Osteoblast (primary cell): ENCODE data around the gene MRAP. TPM values are rescaled to one million over a fixed set of nuclear protein-coding genes. Genes with fewer than 3 reads are reported as not detected.

Experiments
- DNase-seq: peaks from one replicate; pipeline ENCODE4 v3.0.0; 2011; ENCODE audit warnings: low spot score, mixed read lengths; ENCODE audit not compliant: insufficient read length; ENCODE audit errors: missing footprints
- H2AFZ ChIP-seq: 2 replicates; pipeline ENCODE4 v1.6.0; 2011; ENCODE audit warnings: mild to moderate bottlenecking, low read length
- H3K27ac ChIP-seq: 2 replicates; pipeline ENCODE4 v1.5.1; 2011; ENCODE audit warnings: mild to moderate bottlenecking, low read depth, low read length, moderate library complexity
- H3K27me3 ChIP-seq: 2 replicates; pipeline ENCODE4 v1.6.0; 2012; ENCODE audit warnings: mild to moderate bottlenecking, control low read depth, inconsistent platforms, low read length, moderate library complexity; ENCODE audit not compliant: insufficient read depth
- H3K36me3 ChIP-seq: 2 replicates; pipeline ENCODE4 v1.5.1; 2011; ENCODE audit warnings: mild to moderate bottlenecking, low read length, control low read depth, moderate library complexity; ENCODE audit not compliant: insufficient read depth
- H3K4me1 ChIP-seq: 2 replicates; pipeline ENCODE4 v1.5.1; 2011; ENCODE audit warnings: mild to moderate bottlenecking, low read length, control low read depth, moderate library complexity; ENCODE audit not compliant: insufficient read depth
- H3K4me2 ChIP-seq: 2 replicates; pipeline ENCODE4 v1.6.0; 2011; ENCODE audit warnings: mild to moderate bottlenecking, low read length; ENCODE audit not compliant: insufficient read depth
- H3K4me3 ChIP-seq: fragments of 200-600 bp; sonication (generic); 3 replicates; pipeline ENCODE4 v1.5.1; 2012; ENCODE audit warnings: mild to moderate bottlenecking, low read length, inconsistent platforms; ENCODE audit not compliant: insufficient read depth
- H3K79me2 ChIP-seq: 2 replicates; pipeline ENCODE4 v1.6.0; 2012; ENCODE audit warnings: mild to moderate bottlenecking, low read length, control low read depth, inconsistent platforms; ENCODE audit not compliant: insufficient read depth
- H3K9me3 ChIP-seq: 2 replicates; pipeline ENCODE4 v1.5.1; 2011; ENCODE audit warnings: low read depth, low read length, control low read depth
- H4K20me1 ChIP-seq: 2 replicates; pipeline ENCODE4 v1.6.0; 2012; ENCODE audit warnings: mild to moderate bottlenecking, low read length, control low read depth; ENCODE audit not compliant: insufficient read depth
- CTCF ChIP-seq: IDR thresholded peaks from 2 replicates; pipeline ENCODE4 v1.5.1; 2011; ENCODE audit warnings: mild to moderate bottlenecking, low read depth, low read length, moderate library complexity; ENCODE audit errors: extremely low read depth
- total RNA-seq: library from RNA; depleted of rRNA; stranded (reverse); fragments of >200 nt; gene quantifications from 2 replicates; pipeline ENCODE4 v1.2.3, GENCODE V29; 2012

Gene MRAP
- 0.59 and 0.72 TPM in 2 replicates for total RNA-seq

DNA sequence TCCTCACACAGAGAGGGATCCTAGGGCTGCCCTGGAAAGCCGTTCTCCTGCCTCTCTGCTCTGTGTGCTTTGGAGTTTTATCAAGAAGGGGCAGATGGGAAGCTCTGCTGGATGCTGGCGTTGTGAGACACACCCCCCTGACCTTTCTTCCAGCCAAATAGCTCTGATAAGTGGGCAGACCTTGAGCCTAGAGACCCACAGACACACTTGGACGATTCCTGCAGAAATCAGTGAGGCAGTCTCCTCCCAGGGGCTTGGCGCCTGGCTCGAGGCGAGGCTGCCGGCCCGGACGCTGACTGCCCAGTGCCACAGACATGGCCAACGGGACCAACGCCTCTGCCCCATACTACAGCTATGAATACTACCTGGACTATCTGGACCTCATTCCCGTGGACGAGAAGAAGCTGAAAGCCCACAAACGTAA lies at the start of gene MRAP:
Gene MRAP (plus strand): TSS at position 198 of the 424 bp plus-strand sequence. CDS start 117 bp downstream, at position 315.
- DNase-seq: no peak
- Histone ChIP-seq H3K4me1 (peaks cover 9% of the 10 kb centered on the region), H3K27me3 (no peaks in the 10 kb centered on the region), H3K9me3 (no peaks in the 10 kb centered on the region), H3K27ac (no peak within 1 kb of the TSS), H3K4me3 (no peak within 1 kb of the TSS), H3K4me2 (peak within 1 kb of the TSS; percentile 33), H4K20me1 (no peaks in the 10 kb centered on the region), H3K79me2 (no peaks in the 10 kb centered on the region), H3K36me3 (peaks cover 18% of the 10 kb centered on the region), H2AFZ (no peak within 1 kb of the TSS)
- TF ChIP-seq CTCF: no peak

- H2AFZ ChIP-seq: no peak overlapping the region
- no peak for DNase-seq
- no peak overlapping the region for H3K4me3 ChIP-seq
- TF ChIP-seq CTCF: no peak
- no peaks in the 10 kb centered on the region for H3K9me3 ChIP-seq
- H3K27ac ChIP-seq: no peak overlapping the region
- H3K27me3 ChIP-seq: peaks cover 31% of the 10 kb centered on the region
- no peaks in the 10 kb centered on the region for H3K36me3 ChIP-seq
- no peak overlapping the region for H3K4me2 ChIP-seq
- H3K79me2 ChIP-seq: no peaks in the 10 kb centered on the region
- no peaks in the 10 kb centered on the region for H4K20me1 ChIP-seq
- H3K4me1 ChIP-seq: peaks cover 4% of the 10 kb centered on the region
These were observed 49.0 kb upstream of the MRAP start for GRCh38 chr21:32249511-32250280.

DNA sequence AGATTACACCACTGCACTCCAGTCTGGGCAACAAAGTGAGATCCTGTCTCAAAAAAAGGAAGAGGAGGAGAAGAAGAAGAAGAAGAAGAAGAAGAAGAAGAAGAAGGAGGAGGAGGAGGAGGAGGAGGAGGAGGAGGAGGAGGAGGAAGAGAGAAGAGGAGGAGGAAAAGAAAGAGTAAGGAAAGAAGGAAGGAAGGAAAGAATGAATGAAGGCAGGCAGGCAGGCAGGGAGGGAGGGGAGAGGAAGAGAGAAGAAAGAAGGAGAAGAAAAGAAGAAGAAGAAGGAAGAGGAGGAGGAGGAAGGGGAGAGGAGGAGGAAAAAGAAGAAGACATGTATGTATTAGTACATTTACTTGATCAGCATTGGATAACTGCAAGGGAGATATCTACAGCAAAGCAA lies 46.5 kb upstream of the MRAP start:
- no peak overlapping the region for H3K27ac ChIP-seq
- TF ChIP-seq CTCF: no peak
- H2AFZ ChIP-seq: no peak overlapping the region
- no peaks in the 10 kb centered on the region for H3K36me3 ChIP-seq
- H3K79me2 ChIP-seq: no peaks in the 10 kb centered on the region
- H3K4me1 ChIP-seq: peaks cover 14% of the 10 kb centered on the region
- H3K4me3 ChIP-seq: no peak overlapping the region
- peaks cover 17% of the 10 kb centered on the region for H3K27me3 ChIP-seq
- no peaks in the 10 kb centered on the region for H4K20me1 ChIP-seq
- DNase-seq: no peak
- H3K4me2 ChIP-seq: no peak overlapping the region
- no peaks in the 10 kb centered on the region for H3K9me3 ChIP-seq

DNA sequence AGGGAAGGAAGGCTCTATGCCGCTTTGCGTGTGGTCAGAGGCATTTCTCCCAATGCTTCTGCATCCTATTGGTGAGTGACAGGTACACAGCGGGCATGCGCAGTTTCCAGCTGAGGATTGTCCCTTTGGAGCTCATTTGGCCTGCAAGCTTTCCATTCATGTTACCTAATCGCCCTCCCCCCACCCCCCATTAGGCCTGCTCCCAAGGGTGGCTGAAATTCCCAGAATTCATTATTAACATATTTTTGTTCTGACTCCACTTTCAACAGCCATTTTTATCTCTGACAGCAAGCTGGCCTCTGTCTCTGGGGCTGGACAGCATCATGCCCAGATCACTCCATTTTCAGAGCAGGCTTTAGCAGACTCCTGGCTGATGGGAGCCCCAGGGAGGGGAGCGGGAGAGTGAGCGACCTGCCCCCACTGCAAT lies 45.4 kb upstream of the MRAP start:
- Histone ChIP-seq H3K27me3 (peaks cover 9% of the 10 kb centered on the region), H3K36me3 (no peaks in the 10 kb centered on the region), H3K4me2 (no peak overlapping the region), H3K27ac (no peak overlapping the region), H4K20me1 (no peaks in the 10 kb centered on the region), H3K9me3 (no peaks in the 10 kb centered on the region), H3K4me3 (no peak overlapping the region), H3K4me1 (peaks cover 21% of the 10 kb centered on the region), H3K79me2 (no peaks in the 10 kb centered on the region), H2AFZ (no peak overlapping the region)
- DNase-seq: peak; percentile 84
- TF ChIP-seq CTCF: no peak
